Omental fat pad (tissue), 4 donors: ENCODE data around the gene RANBP17. TPM values are rescaled to one million over a fixed set of nuclear protein-coding genes. Genes with fewer than 3 reads are reported as not detected.

Experiments
- ATAC-seq: fragments of 150-250 bp; one replicate; pipeline ENCODE4 v1.9.1; 2016; ENCODE audit warnings: mild to moderate bottlenecking, moderate library complexity; ENCODE audit not compliant: low FRiP score
- DNase-seq: peaks from one replicate; pipeline ENCODE4 v3.0.0-alpha.2; 2019; ENCODE audit warnings: low spot score
- total RNA-seq, 4 donors: library from RNA; depleted of rRNA; stranded (reverse); fragments of >200 nt; gene quantifications; one replicate each; pipeline ENCODE4 v1.1.0, GENCODE V29; 2016
- TF ChIP-seq, protein P1 (sequence below), 3 donors: fragments of 450-650 bp; IDR thresholded peaks; one replicate each; pipeline ENCODE4 v1.5.1; 2016 to 2017; ENCODE audit warnings: antibody characterized with exemption in 3 of 3, mild to moderate bottlenecking in 3 of 3, moderate library complexity in 2 of 3

Gene RANBP17
- total RNA-seq, 4 donors from 2014 or later: 0.93 to 10.7 (median 3.8) TPM

DNA sequence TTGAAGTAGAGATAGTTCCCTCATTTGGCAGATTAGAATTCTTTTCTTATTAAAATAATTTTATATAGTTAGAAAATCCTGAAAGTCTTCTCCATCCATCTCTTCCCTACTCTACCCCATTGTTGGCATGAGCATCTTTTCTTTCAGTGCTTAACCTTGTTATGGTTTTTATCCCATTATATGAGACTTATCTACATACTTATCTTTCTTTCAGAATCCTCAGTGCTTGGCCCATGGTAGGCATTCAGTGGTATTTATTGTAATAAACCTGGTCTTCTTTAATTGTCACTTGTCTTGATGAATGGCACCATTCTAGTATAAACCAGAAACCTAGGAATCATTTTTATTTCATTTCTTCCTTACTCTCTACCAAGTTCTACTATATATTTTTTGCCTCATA is 277.4 kb downstream of the RANBP17 start:
- DNase-seq (no peak), ATAC-seq (no peak)
- TF ChIP-seq, protein P1, sequence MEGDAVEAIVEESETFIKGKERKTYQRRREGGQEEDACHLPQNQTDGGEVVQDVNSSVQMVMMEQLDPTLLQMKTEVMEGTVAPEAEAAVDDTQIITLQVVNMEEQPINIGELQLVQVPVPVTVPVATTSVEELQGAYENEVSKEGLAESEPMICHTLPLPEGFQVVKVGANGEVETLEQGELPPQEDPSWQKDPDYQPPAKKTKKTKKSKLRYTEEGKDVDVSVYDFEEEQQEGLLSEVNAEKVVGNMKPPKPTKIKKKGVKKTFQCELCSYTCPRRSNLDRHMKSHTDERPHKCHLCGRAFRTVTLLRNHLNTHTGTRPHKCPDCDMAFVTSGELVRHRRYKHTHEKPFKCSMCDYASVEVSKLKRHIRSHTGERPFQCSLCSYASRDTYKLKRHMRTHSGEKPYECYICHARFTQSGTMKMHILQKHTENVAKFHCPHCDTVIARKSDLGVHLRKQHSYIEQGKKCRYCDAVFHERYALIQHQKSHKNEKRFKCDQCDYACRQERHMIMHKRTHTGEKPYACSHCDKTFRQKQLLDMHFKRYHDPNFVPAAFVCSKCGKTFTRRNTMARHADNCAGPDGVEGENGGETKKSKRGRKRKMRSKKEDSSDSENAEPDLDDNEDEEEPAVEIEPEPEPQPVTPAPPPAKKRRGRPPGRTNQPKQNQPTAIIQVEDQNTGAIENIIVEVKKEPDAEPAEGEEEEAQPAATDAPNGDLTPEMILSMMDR (IDR thresholded peaks at IDR 0.05): no peak

DNA sequence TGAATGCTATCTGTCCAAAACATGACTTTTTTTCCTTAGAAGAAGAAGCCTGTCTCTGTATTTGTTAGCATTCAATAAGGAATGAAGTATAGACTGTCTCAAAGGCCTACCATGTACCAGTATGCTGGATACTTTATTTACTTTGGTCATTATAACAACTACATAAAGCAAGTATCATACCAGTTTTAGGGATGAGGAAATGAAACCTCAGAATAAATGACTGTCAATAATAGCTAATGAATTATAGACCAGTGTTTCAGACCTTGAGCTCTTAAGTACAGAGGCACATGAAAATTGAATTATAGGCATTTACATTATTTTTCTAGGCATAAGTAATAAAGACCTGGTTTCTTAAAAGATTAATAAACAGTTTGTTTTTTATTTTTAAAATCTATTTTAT is 280.8 kb downstream of the RANBP17 start:
- ATAC-seq: no peak
- DNase-seq: no peak
- TF ChIP-seq, protein P1 (IDR thresholded peaks at IDR 0.05): no peak

DNA sequence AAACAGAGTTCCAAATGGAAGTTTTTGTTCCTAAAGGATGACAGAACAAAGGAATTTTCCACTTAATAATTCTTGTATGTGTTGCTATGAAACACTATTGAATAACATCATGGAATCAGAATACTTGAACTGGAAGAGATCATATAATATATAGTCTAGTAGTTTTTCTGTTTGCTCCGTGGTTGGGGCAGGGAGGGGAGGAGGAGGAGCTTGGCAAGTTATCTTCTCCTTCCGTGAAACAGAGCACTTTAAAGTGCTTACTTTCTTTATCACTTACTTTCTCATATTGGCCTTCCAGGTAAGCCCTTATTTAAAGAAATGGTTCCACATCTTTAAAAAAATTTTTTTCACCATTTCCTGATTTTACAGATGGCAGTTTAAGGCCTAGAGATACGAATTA is 281.4 kb downstream of the RANBP17 start:
- ATAC-seq: no peak

DNA sequence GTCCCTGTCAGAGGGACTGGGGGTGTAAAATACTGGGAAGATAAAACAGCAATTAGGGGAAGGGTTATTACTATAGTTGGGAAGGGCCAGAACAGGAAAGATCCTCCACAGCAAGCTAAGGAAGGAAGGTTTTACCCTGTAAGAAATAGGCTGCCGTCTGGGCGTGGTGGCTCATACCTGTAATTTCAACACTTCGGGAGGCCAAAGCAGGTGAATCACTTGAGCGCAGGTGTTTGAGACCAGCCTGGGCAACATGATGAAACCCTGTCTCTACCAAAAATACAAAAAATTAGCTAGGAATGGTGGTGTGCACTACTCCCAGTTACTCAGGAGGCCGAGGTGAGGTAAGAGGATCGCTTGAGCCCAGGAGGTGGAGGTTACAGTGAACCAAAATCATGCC is 282.1 kb downstream of the RANBP17 start:
- ATAC-seq: no peak
- TF ChIP-seq, protein P1 (IDR thresholded peaks at IDR 0.05): no peak
- no peak for DNase-seq

More for the DNA sequence above, 281.4 kb downstream of the RANBP17 start:
- TF ChIP-seq, protein P1 (IDR thresholded peaks at IDR 0.05): no peak
- no peak for DNase-seq

DNA sequence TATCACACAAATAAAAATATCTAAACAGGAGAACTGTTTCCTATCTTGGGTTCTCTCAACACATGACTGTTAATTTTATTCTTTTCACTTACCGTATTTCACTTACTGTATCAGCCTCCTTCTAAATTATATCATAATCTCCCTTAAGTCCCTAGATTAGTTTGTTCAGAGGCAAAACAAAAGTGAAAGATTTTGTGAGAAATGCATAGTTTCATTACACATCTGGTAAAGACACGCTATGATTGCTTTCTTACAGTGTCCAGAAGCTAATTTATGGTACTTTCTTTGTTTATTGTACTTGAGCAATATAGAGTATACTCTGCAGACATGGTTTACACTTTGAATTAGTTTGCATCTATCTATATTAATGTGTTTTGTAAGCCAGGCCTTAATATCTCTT is 287.5 kb downstream of the RANBP17 start:
- ATAC-seq (no peak), DNase-seq (no peak)
- TF ChIP-seq, protein P1 (IDR thresholded peaks at IDR 0.05): no peak

DNA sequence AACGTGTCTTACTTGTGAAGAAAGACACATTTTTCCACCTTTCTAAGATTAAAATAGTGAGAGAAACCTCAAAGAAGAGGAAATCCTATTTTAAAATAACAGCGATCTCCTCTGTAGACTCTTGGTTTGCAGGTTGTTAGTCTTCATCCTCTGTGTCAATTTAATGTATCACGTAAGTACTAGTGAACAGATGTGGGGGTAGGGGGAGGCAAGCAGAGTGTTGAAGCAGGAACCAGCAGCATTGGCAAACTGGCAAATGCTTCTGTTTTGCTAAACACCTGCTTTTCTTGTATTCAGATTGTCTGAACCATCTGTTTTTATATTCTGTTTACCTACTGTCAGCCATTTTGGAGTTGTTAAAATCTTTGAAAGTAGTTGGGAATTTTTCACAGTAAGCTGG is 288.0 kb downstream of the RANBP17 start:
- ATAC-seq (no peak), DNase-seq (no peak)
- TF ChIP-seq, protein P1 (IDR thresholded peaks at IDR 0.05): no peak

DNA sequence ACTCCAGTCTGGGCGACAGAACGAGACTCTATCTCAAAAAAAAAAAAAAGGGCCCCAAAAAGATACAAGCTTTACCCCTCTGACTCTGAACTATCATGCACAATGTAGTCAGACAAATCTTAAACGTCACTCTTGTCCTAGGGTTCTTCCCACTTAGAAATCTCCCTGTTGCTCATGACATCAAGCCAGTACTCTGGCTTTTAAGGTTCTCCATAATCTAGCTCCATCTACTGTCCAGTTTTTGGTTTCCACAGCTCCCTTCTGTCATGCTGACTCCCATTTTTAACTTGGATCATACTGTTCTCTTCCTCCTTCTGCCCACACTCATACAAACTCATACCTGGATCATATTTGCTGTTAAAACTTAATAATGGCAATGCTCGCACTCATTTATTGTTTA is 290.6 kb downstream of the RANBP17 start:
- DNase-seq (no peak), ATAC-seq (no peak)
- TF ChIP-seq, protein P1 (IDR thresholded peaks at IDR 0.05): no peak
